ENCODE results near the gene CEP44.
"Not testable (repeated sequence)": the region's sequence is repeated elsewhere in the genome, so short reads cannot be mapped to it uniquely, and the experiment has no call there.

Gene CEP44, protein sequence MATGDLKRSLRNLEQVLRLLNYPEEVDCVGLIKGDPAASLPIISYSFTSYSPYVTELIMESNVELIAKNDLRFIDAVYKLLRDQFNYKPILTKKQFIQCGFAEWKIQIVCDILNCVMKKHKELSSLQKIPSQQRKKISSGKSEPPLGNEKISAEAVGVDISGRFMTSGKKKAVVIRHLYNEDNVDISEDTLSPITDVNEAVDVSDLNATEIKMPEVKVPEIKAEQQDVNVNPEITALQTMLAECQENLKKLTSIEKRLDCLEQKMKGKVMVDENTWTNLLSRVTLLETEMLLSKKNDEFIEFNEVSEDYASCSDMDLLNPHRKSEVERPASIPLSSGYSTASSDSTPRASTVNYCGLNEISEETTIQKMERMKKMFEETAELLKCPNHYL

DNA sequence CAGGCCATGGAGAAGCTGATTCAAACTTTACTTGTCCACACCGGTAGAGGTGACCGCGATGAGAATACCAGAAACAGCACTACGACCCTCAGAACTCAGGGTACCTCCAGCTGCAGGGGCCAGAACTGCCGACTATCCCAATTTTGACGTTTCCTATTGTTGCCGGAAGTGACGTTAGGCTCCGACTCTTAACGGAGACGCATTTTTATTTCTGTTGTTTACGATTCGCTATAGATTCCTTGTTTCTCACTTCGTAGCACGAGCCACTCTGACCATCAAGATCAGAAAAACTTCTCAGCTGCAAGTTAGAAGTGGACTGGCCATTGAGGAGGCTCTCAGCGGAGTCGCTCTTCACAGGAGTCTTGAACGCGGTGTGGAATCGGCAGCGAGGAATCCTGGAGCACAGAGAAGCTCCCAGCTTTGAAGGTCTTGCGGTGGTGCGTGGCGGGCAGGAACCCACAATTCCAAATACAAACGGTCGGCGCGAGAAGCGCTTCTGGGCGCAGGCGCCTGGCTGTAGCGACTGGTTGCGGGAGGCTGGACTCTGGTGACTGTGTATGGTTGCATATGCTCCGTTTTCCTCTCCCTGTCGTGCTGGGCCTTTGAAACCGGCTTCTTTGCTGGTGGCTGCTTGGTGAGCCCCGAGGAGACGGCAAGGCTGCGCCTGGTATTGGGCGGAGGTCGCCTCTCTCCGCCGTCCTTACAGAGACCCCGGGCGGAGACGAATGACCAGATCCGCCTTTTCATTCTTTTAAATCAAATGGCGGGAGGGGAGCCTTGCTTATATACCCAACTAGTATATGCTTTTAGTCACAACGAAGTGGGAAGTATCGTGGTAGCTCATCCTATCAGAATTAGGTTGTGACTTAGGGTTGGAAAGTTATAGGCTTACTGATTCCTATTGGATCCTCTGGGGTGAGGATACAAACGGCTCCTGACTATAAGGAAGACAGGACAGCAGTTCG, at the start of gene CEP44, which contains the start of gene FBXO8:
Gene CEP44 (plus strand): TSS at position 405 of the 965 bp plus-strand sequence. CDS start 15,211 bp downstream, outside the sequence.
Gene FBXO8 (minus strand): TSS at position 161 of the 965 bp plus-strand sequence. CDS start 20,575 bp downstream, outside the sequence.
- peak; percentile 24 to 94 (median 72) for DNase-seq

DNA sequence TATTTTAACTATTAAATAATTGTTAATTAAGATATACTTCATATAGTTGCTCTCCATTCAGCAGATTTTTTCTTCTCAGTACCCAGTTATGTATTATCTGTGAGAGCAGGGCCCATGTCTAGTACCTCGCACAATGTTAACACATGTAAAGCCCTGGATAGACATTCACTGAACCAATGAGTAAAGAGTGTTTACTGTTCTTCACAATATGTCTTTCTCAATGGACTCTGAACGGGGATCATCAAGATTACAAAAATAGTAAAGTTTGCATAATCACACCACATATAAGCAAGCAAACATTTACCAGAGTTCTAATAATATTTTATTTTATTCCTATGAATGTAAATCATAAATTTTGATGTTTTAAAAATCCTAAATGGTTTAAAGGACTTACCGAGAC, 47.4 kb upstream of the CEP44 start:
- no peak for DNase-seq

GRCh38 chr4:174241162-174241561, 42.5 kb upstream of the CEP44 start:
- no peak for DNase-seq

- no peak for DNase-seq
Observed at GRCh38 chr4:174244441-174244840, 39.3 kb upstream of the CEP44 start.

DNA sequence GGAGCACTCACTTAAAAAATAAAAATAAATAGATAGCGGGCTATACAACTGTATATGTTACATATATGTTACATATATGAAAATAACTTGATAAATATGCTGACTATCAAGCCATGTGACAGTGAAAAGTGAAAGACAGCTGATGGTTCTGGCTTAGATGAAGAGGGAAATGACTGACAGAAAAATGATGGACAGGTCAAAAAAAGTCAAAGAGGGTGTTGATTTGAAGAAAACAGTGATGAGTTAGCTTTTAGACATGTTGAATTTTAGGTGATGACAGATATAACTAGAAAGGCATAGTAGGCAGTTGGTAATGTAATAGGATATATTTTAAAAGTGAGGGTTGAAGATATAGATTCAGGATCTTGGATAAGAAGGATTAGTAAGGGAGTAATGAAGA, 38.0 kb upstream of the CEP44 start:
- DNase-seq: no peak

DNA sequence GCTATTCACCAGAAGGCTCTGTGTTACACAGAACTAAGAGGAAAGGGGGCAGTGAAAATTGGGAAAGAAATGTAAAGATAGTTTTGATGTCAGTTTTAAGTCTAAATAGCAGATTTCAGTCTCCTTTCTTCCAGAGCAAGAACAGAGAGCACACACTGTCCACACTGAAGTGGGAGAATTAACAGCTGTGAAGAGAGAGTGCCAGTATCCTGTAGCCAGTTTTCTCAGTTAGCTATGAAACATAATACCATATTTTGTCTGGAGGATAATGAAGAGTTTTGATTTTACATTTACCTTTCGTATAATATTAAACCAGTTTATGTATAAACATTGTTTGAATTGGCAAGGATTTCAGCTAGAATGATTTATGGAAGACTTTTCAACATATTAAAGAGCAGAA, 35.3 kb upstream of the CEP44 start:
- DNase-seq: no peak

DNA sequence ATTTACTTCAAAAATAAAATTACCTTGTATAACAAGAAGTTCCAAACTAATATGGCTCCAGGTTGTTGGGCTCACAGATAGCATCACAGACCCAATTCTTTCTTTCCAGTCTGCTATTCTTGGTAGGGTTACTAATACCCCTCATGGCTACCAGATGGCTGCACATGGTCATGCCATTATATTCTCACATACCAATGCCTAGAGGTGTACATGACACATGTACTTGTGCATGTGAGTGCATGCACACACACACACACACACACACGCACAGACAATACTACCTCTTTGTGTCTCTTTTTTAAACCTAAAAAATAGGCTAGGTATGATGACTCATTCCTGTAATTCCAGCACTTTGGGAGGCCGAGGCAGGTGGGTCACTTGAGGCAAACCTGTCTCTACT, 31.3 kb upstream of the CEP44 start:
- DNase-seq: no peak

GRCh38 chr4:174254613-174255012, 29.1 kb upstream of the CEP44 start:
- DNase-seq: no peak

DNA sequence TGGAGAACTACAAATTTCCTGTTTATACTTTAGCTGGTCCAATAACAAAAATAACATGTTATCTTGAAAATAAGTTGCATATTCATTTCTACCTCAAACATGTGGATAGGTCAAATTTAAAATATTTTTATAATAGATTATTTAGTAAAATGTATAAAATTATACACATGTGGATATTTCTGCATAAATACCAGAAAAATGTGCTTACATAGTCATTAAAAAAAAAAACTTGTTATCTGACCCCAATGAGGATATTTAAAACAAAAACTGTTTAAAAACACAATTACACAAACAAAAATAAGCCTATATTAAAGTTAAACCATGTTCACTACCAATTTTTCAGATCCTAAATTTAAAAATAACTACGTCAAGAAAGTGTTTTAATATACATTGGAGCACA, 28.3 kb upstream of the CEP44 start:
- DNase-seq: no peak

GRCh38 chr4:174255786-174256185, 27.9 kb upstream of the CEP44 start:
- no peak for DNase-seq

DNA sequence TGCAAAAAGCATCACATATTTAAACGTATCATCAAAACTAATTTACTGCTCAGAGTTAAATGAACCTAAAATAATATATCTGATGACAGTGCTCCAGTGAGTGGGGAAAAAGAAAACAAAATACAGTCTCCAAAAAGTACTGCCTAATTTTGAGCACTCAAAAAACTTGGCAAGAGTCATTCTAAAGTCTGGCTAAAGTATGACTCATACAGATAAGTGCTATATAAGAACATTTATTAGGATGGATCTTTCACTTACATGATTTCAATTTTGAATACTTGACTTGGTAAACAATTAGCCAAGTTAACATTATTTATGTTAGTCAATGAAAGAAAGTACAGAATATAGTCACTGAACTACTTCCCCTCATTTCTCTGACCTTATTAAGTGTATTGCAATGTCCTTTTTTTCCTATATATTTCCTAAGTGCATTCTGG, 27.4 kb upstream of the CEP44 start:
- DNase-seq: no peak

DNA sequence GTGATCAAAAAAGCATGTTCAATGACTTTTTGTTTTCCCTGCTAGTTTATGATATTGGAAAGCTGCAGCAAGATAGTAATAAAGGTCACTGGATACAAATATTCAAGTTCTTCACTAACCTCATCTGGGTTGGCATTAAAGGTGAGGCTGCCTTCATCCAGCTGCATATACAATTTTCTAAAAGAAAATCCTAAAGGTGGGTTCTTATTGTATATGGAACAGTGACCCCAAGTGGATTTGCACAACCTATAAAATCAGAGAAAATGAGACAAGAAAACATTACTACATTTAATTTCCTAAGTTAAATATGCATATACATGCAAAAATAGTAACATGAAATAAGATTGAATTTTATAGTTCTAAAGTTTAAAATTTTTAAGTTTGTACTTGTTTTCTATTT, 24.1 kb upstream of the CEP44 start:
- no peak for DNase-seq

- no peak for DNase-seq
Observed at GRCh38 chr4:174260099-174260498, 23.6 kb upstream of the CEP44 start.

DNA sequence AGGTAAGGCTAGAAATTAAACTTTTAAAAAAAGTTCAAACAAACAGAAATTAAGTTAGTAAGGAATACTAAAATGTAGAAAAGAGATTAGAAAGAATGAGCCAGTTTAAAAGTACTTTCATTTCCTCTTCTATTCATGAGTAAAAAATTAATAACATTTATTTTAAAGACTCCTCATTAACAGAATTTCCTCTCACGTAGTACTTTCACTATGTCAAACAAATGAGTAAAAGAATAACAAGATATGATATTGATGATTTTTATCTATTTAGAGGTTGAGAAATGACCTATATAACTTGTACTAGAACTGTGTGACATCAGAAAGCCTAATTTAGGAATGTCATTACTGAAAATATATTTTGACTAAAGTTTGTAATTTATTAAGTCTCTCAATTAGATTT, 22.3 kb upstream of the CEP44 start:
- DNase-seq: not testable (repeated sequence)

- DNase-seq: no peak
Observed at GRCh38 chr4:174262624-174263444, 20.9 kb upstream of the CEP44 start.

DNA sequence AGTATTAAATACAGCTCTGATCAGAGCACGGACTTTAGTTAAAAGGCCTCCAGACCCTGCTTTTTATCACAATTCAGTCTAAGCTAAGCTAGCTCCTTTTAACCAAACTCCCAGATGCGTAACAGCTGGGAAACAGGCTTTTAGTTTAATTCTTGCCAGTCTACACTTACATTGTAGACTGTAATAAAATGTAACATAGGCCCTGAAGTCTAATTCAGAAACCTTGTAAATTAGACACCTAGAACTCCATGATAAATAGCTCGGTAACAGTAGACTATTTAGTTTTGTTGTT, 20.3 kb upstream of the CEP44 start:
- no peak for DNase-seq

- no peak for DNase-seq
Observed at GRCh38 chr4:174265916-174266315, 17.8 kb upstream of the CEP44 start.

- no peak for DNase-seq
Observed at GRCh38 chr4:174266416-174266815, 17.3 kb upstream of the CEP44 start.

GRCh38 chr4:174273930-174274329, 9.8 kb upstream of the CEP44 start:
- DNase-seq: no peak

DNA sequence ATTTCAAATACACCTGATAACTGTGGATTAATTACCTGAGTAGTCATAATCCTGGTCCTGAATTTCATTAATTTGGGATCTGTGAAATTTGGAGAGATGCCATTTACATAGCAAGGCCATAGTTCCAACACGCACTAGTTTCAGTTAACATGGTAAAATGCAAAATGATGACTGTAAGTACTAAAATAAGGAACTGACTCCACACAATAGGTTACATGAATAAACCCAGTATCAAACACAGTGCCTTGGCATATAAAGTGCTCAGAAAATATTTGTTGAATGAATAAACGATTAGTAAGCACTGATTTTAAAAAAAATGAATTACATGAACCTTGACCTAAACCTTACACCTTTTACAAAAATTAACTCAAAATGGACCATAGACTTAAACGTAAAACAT, 9.3 kb upstream of the CEP44 start:
- no peak for DNase-seq

- DNase-seq: no peak
Observed at GRCh38 chr4:174275101-174275500, 8.6 kb upstream of the CEP44 start.

DNA sequence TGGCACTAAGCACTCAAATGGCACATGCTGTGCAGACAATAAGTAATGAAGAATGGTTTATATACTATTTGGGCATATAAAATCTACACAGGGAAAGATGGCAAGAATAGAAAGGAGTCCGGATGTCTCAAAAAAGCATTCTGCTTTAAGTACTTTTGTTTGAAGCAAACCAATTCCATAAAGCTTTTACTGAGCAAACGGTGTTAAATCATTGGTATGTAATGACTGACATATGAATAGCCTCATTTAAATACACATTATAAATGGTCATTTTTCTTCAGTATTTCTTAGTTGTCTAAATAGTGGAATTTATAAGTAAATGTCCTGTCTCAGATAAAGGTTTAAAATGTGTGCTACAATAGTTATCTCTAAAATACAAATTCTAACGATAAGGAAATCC, 6.3 kb upstream of the CEP44 start:
- DNase-seq: no peak

All from amygdala (tissue), 56 donors.